Right atrium auricular region (tissue), 2 donors: ENCODE data around the gene CCDC50. TPM values are rescaled to one million over a fixed set of nuclear protein-coding genes. Genes with fewer than 3 reads are reported as not detected.
A peak's percentile ranks its signal among the peaks of the same experiment; 100 is the strongest.

Source experiments
- DNase-seq: peaks from one replicate; pipeline ENCODE4 v3.0.0-alpha.2; 2019; ENCODE audit warnings: low spot score
- H3K27ac ChIP-seq, 2 donors: fragments of 200-600 bp; sonication (generic); 1 replicate in 1 of 2; 2 replicates in 1 of 2; pipeline ENCODE4 v1.5.1; 2016 to 2019
- H3K27me3 ChIP-seq, 2 donors: fragments of 200-600 bp; sonication (generic); one replicate each; pipeline versions ENCODE4 v1.5.1 to v1.6.0; 2017 to 2019
- H3K36me3 ChIP-seq: fragments of 200-600 bp; sonication (generic); one replicate; pipeline ENCODE4 v1.5.1; 2016
- H3K4me1 ChIP-seq, 2 donors: fragments of 200-600 bp; sonication (generic); one replicate each; pipeline versions ENCODE4 v1.5.1 to v1.6.0; 2017 to 2019
- H3K4me3 ChIP-seq, 2 donors: fragments of 200-600 bp; sonication (generic); 1 replicate in 1 of 2; 2 replicates in 1 of 2; pipeline ENCODE4 v1.5.1; 2017 to 2019; ENCODE audit warnings: mild to moderate bottlenecking in 1 of 2, moderate library complexity in 1 of 2
- H3K9me3 ChIP-seq, 2 donors: fragments of 200-600 bp; sonication (generic); one replicate each; pipeline ENCODE4 v1.5.1; 2019
- CTCF ChIP-seq, 2 donors: fragments of 200-600 bp; sonication (generic); IDR thresholded peaks; one replicate each; pipeline ENCODE4 v1.5.1; 2019; ENCODE audit warnings: antibody characterized with exemption in 2 of 2
- total RNA-seq, 2 donors: library from RNA; depleted of rRNA; stranded (reverse); fragments of >200 nt; gene quantifications; one replicate each; pipeline ENCODE4 v1.1.0, GENCODE V29; 2016

CCDC50 gene
- total RNA-seq, 2 donors from 2014 or later, result 58.7 to 70.7 TPM

- TF ChIP-seq CTCF (IDR thresholded peaks at IDR 0.05), result no peak
- no peak for DNase-seq
- Histone ChIP-seq H3K36me3 (peaks cover 31% of the 10 kb centered on the region), H3K9me3 (no peaks in the 10 kb centered on the region), H3K27ac (peak overlapping the region; percentile 47 to 56), H3K27me3 (no peaks in the 10 kb centered on the region), H3K4me3 (no peak overlapping the region), H3K4me1 (peaks cover 0 to 49% of the 10 kb centered on the region in 2 donors)
Observed at GRCh38 chr3:191376516-191377141, 47.4 kb downstream of the CCDC50 start.

- Histone ChIP-seq H3K27me3 (no peaks in the 10 kb centered on the region), H3K4me1 (peaks cover 0 to 62% of the 10 kb centered on the region in 2 donors), H3K9me3 (no peaks in the 10 kb centered on the region), H3K27ac (peak overlapping the region in 1 of 2 donors; percentile 10), H3K4me3 (no peak overlapping the region), H3K36me3 (peaks cover 33% of the 10 kb centered on the region)
- no peak for DNase-seq
- TF ChIP-seq CTCF (IDR thresholded peaks at IDR 0.05), result no peak
Observed at GRCh38 chr3:191378142-191378812, 49.1 kb downstream of the CCDC50 start.

- H3K9me3 ChIP-seq, result no peaks in the 10 kb centered on the region
- no peak overlapping the region for H3K4me3 ChIP-seq
- no peak for DNase-seq
- peaks cover 0 to 52% of the 10 kb centered on the region in 2 donors for H3K4me1 ChIP-seq
- TF ChIP-seq CTCF (IDR thresholded peaks at IDR 0.05), result no peak
- no peak overlapping the region for H3K27ac ChIP-seq
- no peaks in the 10 kb centered on the region for H3K27me3 ChIP-seq
- H3K36me3 ChIP-seq, result peaks cover 33% of the 10 kb centered on the region
Observed at GRCh38 chr3:191379446-191379845, 50.3 kb downstream of the CCDC50 start.

- no peak for TF ChIP-seq CTCF (IDR thresholded peaks at IDR 0.05)
- no peak overlapping the region for H3K27ac ChIP-seq
- peaks cover 32% of the 10 kb centered on the region for H3K36me3 ChIP-seq
- no peaks in the 10 kb centered on the region for H3K27me3 ChIP-seq
- no peaks in the 10 kb centered on the region for H3K9me3 ChIP-seq
- no peak for DNase-seq
- H3K4me3 ChIP-seq, result no peak overlapping the region
- H3K4me1 ChIP-seq, result peaks cover 0 to 49% of the 10 kb centered on the region in 2 donors
Observed at GRCh38 chr3:191380001-191380400, 50.8 kb downstream of the CCDC50 start.

GRCh38 chr3:191381303-191381702 lies 52.1 kb downstream of the CCDC50 start:
- no peak for DNase-seq
- no peaks in the 10 kb centered on the region for H3K27me3 ChIP-seq
- no peak overlapping the region for H3K27ac ChIP-seq
- no peak overlapping the region for H3K4me3 ChIP-seq
- peaks cover 22% of the 10 kb centered on the region for H3K36me3 ChIP-seq
- H3K9me3 ChIP-seq, result no peaks in the 10 kb centered on the region
- H3K4me1 ChIP-seq, result peaks cover 0 to 46% of the 10 kb centered on the region in 2 donors
- no peak for TF ChIP-seq CTCF (IDR thresholded peaks at IDR 0.05)
